Liver (tissue), 9 donors: ENCODE results near the gene MAB21L2. TPM values are rescaled to one million over a fixed set of nuclear protein-coding genes. Genes with fewer than 3 reads are reported as not detected.

Source experiments
- DNase-seq: peaks from one replicate; pipeline ENCODE4 v3.0.0-alpha.2; 2017; ENCODE audit warnings: low spot score
- H3K27ac ChIP-seq, 2 donors: one replicate each; pipeline ENCODE4 v1.7.0; 2013; ENCODE audit warnings: inconsistent platforms in 2 of 2, low read length in 2 of 2, control low read depth in 1 of 2, low read depth in 1 of 2, mild to moderate bottlenecking in 1 of 2
- H3K27me3 ChIP-seq, 4 donors: one replicate each; pipeline versions ENCODE4 v1.6.1 to v1.7.0; 2013; ENCODE audit warnings: low read length in 3 of 4, inconsistent platforms in 1 of 4, mild to moderate bottlenecking in 1 of 4, moderate library complexity in 1 of 4; ENCODE audit not compliant: control insufficient read depth in 4 of 4, insufficient read depth in 4 of 4
- H3K36me3 ChIP-seq, 4 donors: one replicate each; pipeline versions ENCODE4 v1.6.1 to v1.7.0; 2013; ENCODE audit warnings: low read length in 3 of 4, mild to moderate bottlenecking in 3 of 4, low read depth in 1 of 4, moderate library complexity in 1 of 4; ENCODE audit not compliant: control insufficient read depth in 4 of 4, insufficient read depth in 3 of 4
- H3K4me1 ChIP-seq, 4 donors: one replicate each; pipeline versions ENCODE4 v1.6.1 to v1.7.0; 2013; ENCODE audit warnings: low read length in 3 of 4, mild to moderate bottlenecking in 3 of 4, moderate library complexity in 1 of 4; ENCODE audit not compliant: control insufficient read depth in 4 of 4, insufficient read depth in 4 of 4
- H3K4me3 ChIP-seq, 3 donors: one replicate each; pipeline versions ENCODE4 v1.6.1 to v1.7.0; 2013; ENCODE audit warnings: low read length in 3 of 3, control low read depth in 1 of 3, low read depth in 1 of 3, mild to moderate bottlenecking in 1 of 3
- H3K9ac ChIP-seq, 2 donors: one replicate each; pipeline ENCODE4 v1.7.0; 2013; ENCODE audit warnings: low read length in 2 of 2, mild to moderate bottlenecking in 2 of 2, moderate library complexity in 2 of 2, control low read depth in 1 of 2, low read depth in 1 of 2
- H3K9me3 ChIP-seq, 4 donors: one replicate each; pipeline versions ENCODE4 v1.6.1 to v1.7.0; 2013; ENCODE audit warnings: low read length in 3 of 4; ENCODE audit not compliant: control insufficient read depth in 4 of 4
- ATF3 ChIP-seq: IDR thresholded peaks from 2 replicates; pipeline ENCODE4 v1.6.1; 2016; ENCODE audit warnings: antibody characterized with exemption
- CTCF ChIP-seq: fragments of 150-350 bp; IDR thresholded peaks from 2 replicates; pipeline ENCODE4 v1.5.1; 2017; ENCODE audit warnings: improper control_type of control experiment, low read depth, low read length; ENCODE audit not compliant: missing input control
- EGR1 ChIP-seq, 2 donors: IDR thresholded peaks; 2 replicates each; pipeline ENCODE4 v1.6.1; 2016 to 2018; ENCODE audit warnings: antibody characterized with exemption in 2 of 2, low read depth in 2 of 2
- FOXA1 ChIP-seq: IDR thresholded peaks from 2 replicates; pipeline ENCODE4 v1.6.1; 2016; ENCODE audit warnings: antibody characterized with exemption
- FOXA2 ChIP-seq: IDR thresholded peaks from 2 replicates; pipeline ENCODE4 v1.6.1; 2016; ENCODE audit warnings: antibody characterized with exemption
- GABPA ChIP-seq, 2 donors: IDR thresholded peaks in 1 of 2; conservative IDR thresholded peaks in 1 of 2; 2 replicates each; pipeline ENCODE4 v1.6.1; 2016; ENCODE audit warnings: antibody characterized with exemption in 2 of 2, mild to moderate bottlenecking in 1 of 2, moderate library complexity in 1 of 2
- HNF4A ChIP-seq, 2 donors: conservative IDR thresholded peaks; 2 replicates each; pipeline ENCODE4 v1.6.1; 2016; ENCODE audit warnings: antibody characterized with exemption in 2 of 2, mild to moderate bottlenecking in 2 of 2
- HNF4G ChIP-seq: IDR thresholded peaks from 2 replicates; pipeline ENCODE4 v1.6.1; 2016; ENCODE audit warnings: antibody characterized with exemption
- JUND ChIP-seq, 2 donors: IDR thresholded peaks; 2 replicates each; pipeline ENCODE4 v1.6.1; 2016; ENCODE audit warnings: antibody characterized with exemption in 2 of 2
- MAX ChIP-seq: IDR thresholded peaks from 2 replicates; pipeline ENCODE4 v1.6.1; 2016; ENCODE audit warnings: antibody characterized with exemption
- NR2F2 ChIP-seq: IDR thresholded peaks from 2 replicates; pipeline ENCODE4 v1.6.1; 2016; ENCODE audit warnings: antibody characterized with exemption
- RAD21 ChIP-seq, 2 donors: IDR thresholded peaks; 2 replicates each; pipeline ENCODE4 v1.6.1; 2016; ENCODE audit warnings: antibody characterized with exemption in 2 of 2, mild to moderate bottlenecking in 2 of 2
- REST ChIP-seq: IDR thresholded peaks from 2 replicates; pipeline ENCODE4 v1.6.1; 2016; ENCODE audit warnings: antibody characterized with exemption, mild to moderate bottlenecking
- RXRA ChIP-seq, 2 donors: IDR thresholded peaks; 2 replicates each; pipeline ENCODE4 v1.6.1; 2017 to 2018; ENCODE audit warnings: antibody characterized with exemption in 2 of 2, mild to moderate bottlenecking in 1 of 2
- SP1 ChIP-seq: IDR thresholded peaks from 2 replicates; pipeline ENCODE4 v1.6.1; 2018; ENCODE audit warnings: antibody characterized with exemption, mild to moderate bottlenecking
- TAF1 ChIP-seq: conservative IDR thresholded peaks from 2 replicates; pipeline ENCODE4 v1.6.1; 2016; ENCODE audit warnings: antibody characterized with exemption, mild to moderate bottlenecking
- YY1 ChIP-seq: IDR thresholded peaks from 2 replicates; pipeline ENCODE4 v1.6.1; 2016; ENCODE audit warnings: antibody characterized with exemption, mild to moderate bottlenecking
- ZBTB33 ChIP-seq: IDR thresholded peaks from 2 replicates; pipeline ENCODE4 v1.6.1; 2016; ENCODE audit warnings: antibody characterized with exemption
- WGBS: extraction: QIAGEN DNeasy Blood & Tissue Kit; methylation state at CpG from one replicate; pipeline ENCODE4 v1.1.7; 2013; 5-methylcytosine and 5-hydroxymethylcytosine counted together
- polyA plus RNA-seq, 2 donors: library from polyadenylated mRNA; stranded (reverse) in 1 of 2; unstranded in 1 of 2; fragments of 200-250 nt in 1 of 2; fragments of >200 nt in 1 of 2; fragmentation: Nextera tagmentation in 1 of 2; extraction: Ambion mirVana in 1 of 2; gene quantifications; one replicate each; pipeline versions ENCODE4 v1.2.1 to v1.2.3, GENCODE V29; 2013 to 2015
- total RNA-seq, 2 donors: library from RNA; depleted of rRNA; stranded (reverse); fragments of >200 nt; gene quantifications; one replicate each; pipeline ENCODE4 v1.2.3, GENCODE V29; 2014
- donor health status: healthy.
- donor health status: healthy.
- donor health status: healthy.
- donor health status: healthy.
- donor health status: healthy.

Gene MAB21L2
- total and polyA plus RNA-seq, 4 donors = 0.30 to 1.5 (median 0.66) TPM

GRCh38 chr4:150619042-150619441 is 37.1 kb downstream of the MAB21L2 start:
- DNase-seq = no peak
- H3K9ac ChIP-seq = no peak overlapping the region
- WGBS = 41% methylated on average over 1 of the region's 1 CpG
- H3K4me3 ChIP-seq = no peak overlapping the region
- no peak for TF ChIP-seq ZBTB33
- TF ChIP-seq TAF1 = no peak
- TF ChIP-seq EGR1 (IDR thresholded peaks at IDR 0.05; ENCODE audit: low read depth in 2 of 2) = no peak
- TF ChIP-seq JUND (IDR thresholded peaks at IDR 0.05) = no peak
- no peak for TF ChIP-seq ATF3
- TF ChIP-seq MAX = no peak
- no peak for TF ChIP-seq FOXA1
- no peak for TF ChIP-seq GABPA (IDR thresholded peaks at IDR 0.05 in 1 of 2, conservative IDR thresholded peaks at IDR 0.05 in 1 of 2)
- no peak for TF ChIP-seq HNF4A (conservative IDR thresholded peaks at IDR 0.05)
- no peak for TF ChIP-seq HNF4G
- TF ChIP-seq REST = no peak
- no peak for TF ChIP-seq NR2F2
- TF ChIP-seq CTCF = no peak
- TF ChIP-seq RAD21 (IDR thresholded peaks at IDR 0.05) = no peak
- no peak for TF ChIP-seq FOXA2
- TF ChIP-seq YY1 = no peak
- no peak for TF ChIP-seq SP1
- no peak for TF ChIP-seq RXRA (IDR thresholded peaks at IDR 0.05)
- H3K27me3 ChIP-seq = no peaks in the 10 kb centered on the region
- no peaks in the 10 kb centered on the region for H3K9me3 ChIP-seq
- no peaks in the 10 kb centered on the region for H3K36me3 ChIP-seq
- no peak overlapping the region for H3K27ac ChIP-seq
- no peaks in the 10 kb centered on the region for H3K4me1 ChIP-seq
